Measurements from ENCODE around the gene DNTTIP2. TPM values are rescaled to one million over a fixed set of nuclear protein-coding genes. Genes with fewer than 3 reads are reported as not detected.
A peak's percentile ranks its signal among the peaks of the same experiment; 100 is the strongest.

DNTTIP2 gene
- total and polyA plus RNA-seq, 9 of the 15 experiments (the other 6 are each of a cell fraction or from before 2014, with no cell fraction given), result 50.4 to 138 (median 97.0) TPM

DNA sequence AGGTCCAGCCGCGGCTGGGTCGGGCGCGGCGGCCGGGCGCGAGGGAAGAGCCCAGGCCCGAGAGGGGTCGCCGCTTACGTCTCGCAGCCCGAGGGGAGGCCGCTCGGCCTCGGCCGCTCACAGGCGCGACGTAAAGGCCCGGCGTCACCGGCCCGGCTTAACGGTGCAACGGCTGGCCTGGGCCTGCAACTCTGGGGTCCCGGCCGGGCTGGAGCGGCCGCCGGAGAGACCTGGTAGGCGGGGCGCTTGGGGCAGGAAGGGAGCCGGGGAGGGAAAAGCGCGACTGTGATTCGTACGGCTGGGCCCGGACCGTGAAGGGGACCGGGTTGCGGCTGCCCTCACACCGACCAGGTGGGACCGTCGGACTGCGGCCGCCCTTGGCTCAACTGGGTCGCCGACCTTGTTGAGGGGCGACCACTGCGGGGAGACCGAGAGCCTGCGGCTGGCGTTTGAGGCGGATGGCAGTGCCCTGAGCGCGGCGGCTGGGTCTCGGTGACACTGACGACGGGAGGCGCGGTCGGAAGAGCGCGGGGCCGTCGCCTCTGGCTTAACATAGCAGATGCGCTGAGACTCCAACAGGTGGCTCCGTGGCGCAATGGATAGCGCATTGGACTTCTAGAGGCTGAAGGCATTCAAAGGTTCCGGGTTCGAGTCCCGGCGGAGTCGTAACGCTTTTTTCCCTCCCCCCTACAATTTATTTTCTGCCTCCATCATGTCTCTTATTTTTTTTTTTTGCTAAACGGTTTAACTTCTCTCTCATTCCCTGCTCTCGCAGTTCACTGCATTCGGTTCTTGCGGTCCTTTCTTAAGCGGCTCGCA lies 31.8 kb downstream of the DNTTIP2 start (continued):
- TF ChIP-seq, protein P1, sequence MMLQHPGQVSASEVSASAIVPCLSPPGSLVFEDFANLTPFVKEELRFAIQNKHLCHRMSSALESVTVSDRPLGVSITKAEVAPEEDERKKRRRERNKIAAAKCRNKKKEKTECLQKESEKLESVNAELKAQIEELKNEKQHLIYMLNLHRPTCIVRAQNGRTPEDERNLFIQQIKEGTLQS (IDR thresholded peaks at IDR 0.05), result no peak
- TF ChIP-seq, protein P1 (CRISPR knock-in tag; conservative IDR thresholded peaks at IDR 0.05), result peak; percentile 70; the same call in 1 of the 2 replicates
- TF ChIP-seq PHF8 (IDR thresholded peaks at IDR 0.05; ENCODE audit: borderline replicate concordance, low read length) (peak; percentile 42; the same call in 1 of the 2 replicates), ZMIZ1 (IDR thresholded peaks at IDR 0.05; ENCODE audit: low read depth in 2 of 2, low read length in 2 of 2) (peak in 1 of 2 experiments; percentile 45; a peak in 1 of 4 replicates), ZNF12 (CRISPR knock-in tag; IDR thresholded peaks at IDR 0.05) (0 out of 2 replicates have a peak, but pooled peaks have one; percentile 12), FOXK2 (conservative IDR thresholded peaks at IDR 0.05 in 1 of 2, IDR thresholded peaks at IDR 0.05 in 1 of 2; ENCODE audit: low read depth in 2 of 2) (0 out of 4 replicates have a peak, but pooled peaks of 1 of the 2 experiments have one; percentile 56), ZNF274 (IDR thresholded peaks at IDR 0.05; ENCODE audit: borderline replicate concordance, low read depth, low read length) (peak; percentile 73; the same call in 1 of the 2 replicates), ZBTB7A (IDR thresholded peaks at IDR 0.05; ENCODE audit: borderline replicate concordance, control insufficient read depth, low read depth, low read length) (peak; percentile 42; the same call in 1 of the 2 replicates), L3MBTL2 (IDR thresholded peaks at IDR 0.05) (peak; percentile 64), ZFP36 (IDR thresholded peaks at IDR 0.05; ENCODE audit: low read depth, low read length, partially characterized antibody) (peak; percentile 16), THRA (IDR thresholded peaks at IDR 0.05) (no peak), MAZ (CRISPR knock-in tag; conservative IDR thresholded peaks at IDR 0.05 in 1 of 2, IDR thresholded peaks at IDR 0.05 in 1 of 2) (peak; percentile 26 to 44; a peak in 3 of 4 replicates), RFX5 (IDR thresholded peaks at IDR 0.05; ENCODE audit: low read depth, low read length) (peak; percentile 67; the same call in 1 of the 2 replicates), RB1 (IDR thresholded peaks at IDR 0.05; ENCODE audit: low read depth) (peak; percentile 68), YY1 (IDR thresholded peaks at IDR 0.05; ENCODE audit: borderline replicate concordance in 1 of 3, control insufficient read depth in 1 of 3, extremely low read depth in 1 of 3, insufficient read depth in 3 of 3, insufficient read length in 1 of 3, insufficient replicate concordance in 2 of 3, low read depth in 1 of 3, low read length in 2 of 3) (peak in 1 of 3 experiments; percentile 75)
- TF ChIP-seq, protein P2, sequence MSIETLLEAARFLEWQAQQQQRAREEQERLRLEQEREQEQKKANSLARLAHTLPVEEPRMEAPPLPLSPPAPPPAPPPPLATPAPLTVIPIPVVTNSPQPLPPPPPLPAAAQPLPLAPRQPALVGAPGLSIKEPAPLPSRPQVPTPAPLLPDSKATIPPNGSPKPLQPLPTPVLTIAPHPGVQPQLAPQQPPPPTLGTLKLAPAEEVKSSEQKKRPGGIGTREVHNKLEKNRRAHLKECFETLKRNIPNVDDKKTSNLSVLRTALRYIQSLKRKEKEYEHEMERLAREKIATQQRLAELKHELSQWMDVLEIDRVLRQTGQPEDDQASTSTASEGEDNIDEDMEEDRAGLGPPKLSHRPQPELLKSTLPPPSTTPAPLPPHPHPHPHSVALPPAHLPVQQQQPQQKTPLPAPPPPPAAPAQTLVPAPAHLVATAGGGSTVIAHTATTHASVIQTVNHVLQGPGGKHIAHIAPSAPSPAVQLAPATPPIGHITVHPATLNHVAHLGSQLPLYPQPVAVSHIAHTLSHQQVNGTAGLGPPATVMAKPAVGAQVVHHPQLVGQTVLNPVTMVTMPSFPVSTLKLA (conservative IDR thresholded peaks at IDR 0.05), result peak in 1 of 2 experiments; percentile 15; a peak in 3 of 4 replicates

Data from K562 (cell line).